B cell (primary cell): ENCODE measurements around the gene ASH1L.

ENCODE experiments used
- EZH2 ChIP-seq: IDR thresholded peaks from 2 replicates; pipeline ENCODE4 v1.6.1; 2012; ENCODE audit warnings: borderline replicate concordance, low read depth, mild to moderate bottlenecking, moderate library complexity, low read length; ENCODE audit not compliant: insufficient read depth, poor library complexity, severe bottlenecking
- TF ChIP-seq, protein P1 (sequence below): fragments of 200-600 bp; IDR thresholded peaks from one replicate; pipeline ENCODE4 v1.8.0; 2022; ENCODE audit warnings: antibody characterized with exemption, mild to moderate bottlenecking

- TF ChIP-seq, protein P1, sequence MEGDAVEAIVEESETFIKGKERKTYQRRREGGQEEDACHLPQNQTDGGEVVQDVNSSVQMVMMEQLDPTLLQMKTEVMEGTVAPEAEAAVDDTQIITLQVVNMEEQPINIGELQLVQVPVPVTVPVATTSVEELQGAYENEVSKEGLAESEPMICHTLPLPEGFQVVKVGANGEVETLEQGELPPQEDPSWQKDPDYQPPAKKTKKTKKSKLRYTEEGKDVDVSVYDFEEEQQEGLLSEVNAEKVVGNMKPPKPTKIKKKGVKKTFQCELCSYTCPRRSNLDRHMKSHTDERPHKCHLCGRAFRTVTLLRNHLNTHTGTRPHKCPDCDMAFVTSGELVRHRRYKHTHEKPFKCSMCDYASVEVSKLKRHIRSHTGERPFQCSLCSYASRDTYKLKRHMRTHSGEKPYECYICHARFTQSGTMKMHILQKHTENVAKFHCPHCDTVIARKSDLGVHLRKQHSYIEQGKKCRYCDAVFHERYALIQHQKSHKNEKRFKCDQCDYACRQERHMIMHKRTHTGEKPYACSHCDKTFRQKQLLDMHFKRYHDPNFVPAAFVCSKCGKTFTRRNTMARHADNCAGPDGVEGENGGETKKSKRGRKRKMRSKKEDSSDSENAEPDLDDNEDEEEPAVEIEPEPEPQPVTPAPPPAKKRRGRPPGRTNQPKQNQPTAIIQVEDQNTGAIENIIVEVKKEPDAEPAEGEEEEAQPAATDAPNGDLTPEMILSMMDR, result no peak
- TF ChIP-seq EZH2, result no peak
Observed at GRCh38 chr1:155479205-155479604, 83.4 kb downstream of the ASH1L start.
